IMR-90 (cell line): ENCODE measurements around the gene MID1. TPM values are rescaled to one million over a fixed set of nuclear protein-coding genes. Genes with fewer than 3 reads are reported as not detected.

ENCODE experiments used
- ATAC-seq: fragments of 200-7000 bp; cut with Tn5 transposase; 2 replicates; pipeline ENCODE4 v1.9.1; 2020; ENCODE audit warnings: low read depth, mild to moderate bottlenecking, moderate library complexity
- BruUV-seq: library from RNA; stranded (reverse); fragments of 400-500 nt; replicated peaks from 2 replicates; lab custom pipeline; 2021; lab: Mats Ljungman, UMichigan
- CTCF ChIA-PET: fragments of 300-600 bp; formaldehyde crosslinking; extraction: SDS; loops from one replicate; lab custom pipeline; 2021; ENCODE audit warnings: antibody characterized with exemption; lab: Yijun Ruan, JAX
- POLR2A ChIA-PET: fragments of 300-600 bp; sonication (Branson Sonifier 250); formaldehyde crosslinking; loops from one replicate; lab custom pipeline; 2022; ENCODE audit warnings: antibody characterized with exemption; ENCODE audit not compliant: unreplicated experiment; lab: Charles Lee
- DNase-seq: peaks from one replicate; pipeline ENCODE4 v3.0.0; 2013
- H2AFZ ChIP-seq: replicated peaks from 2 replicates; pipeline ENCODE3; 2013; ENCODE audit warnings: low read length, mild to moderate bottlenecking; ENCODE audit not compliant: poor library complexity
- H2AK5ac ChIP-seq: 2 replicates; pipeline ENCODE4 v1.6.1; 2013; ENCODE audit warnings: low read depth, low read length, inconsistent platforms
- H2AK9ac ChIP-seq: replicated peaks from 2 replicates; pipeline ENCODE3; 2013; ENCODE audit warnings: mild to moderate bottlenecking, low read depth, low read length, moderate library complexity; ENCODE audit not compliant: poor library complexity
- H2BK120ac ChIP-seq: 2 replicates; pipeline ENCODE4 v1.6.1; 2013; ENCODE audit warnings: low read depth, low read length, inconsistent platforms
- H2BK15ac ChIP-seq: 3 replicates; pipeline ENCODE4 v1.6.1; 2013; ENCODE audit warnings: low read depth, low read length, inconsistent platforms
- H2BK20ac ChIP-seq: 2 replicates; pipeline ENCODE4 v1.6.1; 2013; ENCODE audit warnings: low read depth, mild to moderate bottlenecking, inconsistent platforms, low read length, moderate library complexity
- H2BK5ac ChIP-seq: 2 replicates; pipeline ENCODE4 v1.6.1; 2013; ENCODE audit warnings: mild to moderate bottlenecking, low read depth, low read length, inconsistent platforms; ENCODE audit not compliant: poor library complexity, severe bottlenecking
- H3K14ac ChIP-seq: replicated peaks from 2 replicates; pipeline ENCODE4 v1.6.1; 2013; ENCODE audit warnings: low read depth, low read length, inconsistent platforms
- H3K18ac ChIP-seq: 2 replicates; pipeline ENCODE4 v1.6.1; 2013; ENCODE audit warnings: low read depth, low read length, control low read depth
- H3K23ac ChIP-seq: 2 replicates; pipeline ENCODE4 v1.6.1; 2013; ENCODE audit warnings: low read depth, low read length, inconsistent platforms
- H3K27ac ChIP-seq: 2 replicates; pipeline ENCODE4 v1.5.1; 2013; ENCODE audit warnings: mild to moderate bottlenecking, control low read depth, low read length; ENCODE audit not compliant: insufficient read depth
- H3K27me3 ChIP-seq: 2 replicates; pipeline ENCODE4 v1.6.1; 2013; ENCODE audit warnings: low read length; ENCODE audit not compliant: control insufficient read depth, insufficient read depth
- H3K36me3 ChIP-seq: 2 replicates; pipeline ENCODE4 v1.6.1; 2013; ENCODE audit warnings: low read length, mixed read lengths; ENCODE audit not compliant: control insufficient read depth, insufficient read depth
- H3K4ac ChIP-seq: 2 replicates; pipeline ENCODE4 v1.6.1; 2013; ENCODE audit warnings: low read depth, low read length, inconsistent platforms
- H3K4me1 ChIP-seq: 2 replicates; pipeline ENCODE4 v1.6.1; 2013; ENCODE audit warnings: low read length, mixed read lengths; ENCODE audit not compliant: control insufficient read depth, insufficient read depth
- H3K4me2 ChIP-seq: 2 replicates; pipeline ENCODE4 v1.6.1; 2013; ENCODE audit warnings: low read depth, mild to moderate bottlenecking, control low read depth, low read length, moderate library complexity
- H3K4me3 ChIP-seq: 2 replicates; pipeline ENCODE4 v1.5.1; 2013; ENCODE audit warnings: low read depth, mild to moderate bottlenecking, control low read depth, low read length, moderate library complexity; ENCODE audit not compliant: insufficient read depth
- H3K56ac ChIP-seq: 2 replicates; pipeline ENCODE4 v1.6.1; 2013; ENCODE audit warnings: low read length, inconsistent platforms; ENCODE audit not compliant: insufficient read depth; ENCODE audit errors: extremely low read depth
- H3K79me1 ChIP-seq, 2 experiments: 2 replicates each; pipeline ENCODE4 v1.6.1; 2013; ENCODE audit warnings: low read length in 2 of 2, inconsistent platforms in 1 of 2, low read depth in 1 of 2
- H3K9ac ChIP-seq: 2 replicates; pipeline ENCODE4 v1.6.1; 2013; ENCODE audit warnings: low read depth, low read length, control low read depth
- H3K9me1 ChIP-seq: 2 replicates; pipeline ENCODE4 v1.6.1; 2013; ENCODE audit warnings: low read length, inconsistent platforms; ENCODE audit not compliant: insufficient read depth
- H3K9me3 ChIP-seq: 2 replicates; pipeline ENCODE4 v1.6.1; 2013; ENCODE audit warnings: low read length; ENCODE audit not compliant: control insufficient read depth, insufficient read depth
- H4K20me1 ChIP-seq: 2 replicates; pipeline ENCODE4 v1.6.1; 2013; ENCODE audit warnings: low read length, inconsistent platforms; ENCODE audit not compliant: insufficient read depth
- H4K5ac ChIP-seq: 2 replicates; pipeline ENCODE4 v1.6.1; 2013; ENCODE audit warnings: mild to moderate bottlenecking, low read depth, low read length, control low read depth
- H4K8ac ChIP-seq, 2 experiments: 2 replicates each; pipeline ENCODE4 v1.6.1; 2013; ENCODE audit warnings: low read depth in 2 of 2, low read length in 2 of 2, control low read depth in 1 of 2, inconsistent platforms in 1 of 2
- H4K91ac ChIP-seq: 2 replicates; pipeline ENCODE4 v1.6.1; 2013; ENCODE audit warnings: low read depth, low read length, inconsistent platforms; ENCODE audit not compliant: insufficient read depth
- BHLHE40 ChIP-seq: fragments of 150-350 bp; IDR thresholded peaks from 2 replicates; pipeline ENCODE4 v1.6.1; 2016; ENCODE audit warnings: mild to moderate bottlenecking, low read depth, low read length
- CEBPB ChIP-seq: IDR thresholded peaks from 2 replicates; pipeline ENCODE4 v1.6.1; 2012; ENCODE audit warnings: low read depth, low read length, improper control_type of control experiment
- CHD1 ChIP-seq: IDR thresholded peaks from 2 replicates; pipeline ENCODE4 v1.6.1; 2012; ENCODE audit warnings: low read depth, low read length, improper control_type of control experiment
- ELK1 ChIP-seq: fragments of 150-350 bp; IDR thresholded peaks from 2 replicates; pipeline ENCODE4 v1.6.1; 2016; ENCODE audit warnings: low read depth, mild to moderate bottlenecking, low read length, moderate library complexity, borderline replicate concordance
- FOS ChIP-seq: fragments of 150-350 bp; IDR thresholded peaks from 2 replicates; pipeline ENCODE4 v1.6.1; 2016; ENCODE audit warnings: low read depth, low read length
- MAFK ChIP-seq: IDR thresholded peaks from 2 replicates; pipeline ENCODE4 v1.6.1; 2012; ENCODE audit warnings: low read depth, low read length, improper control_type of control experiment
- MAZ ChIP-seq: IDR thresholded peaks from 2 replicates; pipeline ENCODE4 v1.6.1; 2012; ENCODE audit warnings: low read depth, mild to moderate bottlenecking, low read length, improper control_type of control experiment, moderate library complexity, borderline replicate concordance
- MXI1 ChIP-seq: IDR thresholded peaks from 2 replicates; pipeline ENCODE4 v1.6.1; 2012; ENCODE audit warnings: low read depth, mild to moderate bottlenecking, low read length, moderate library complexity, borderline replicate concordance
- NFE2L2 ChIP-seq: fragments of 150-350 bp; IDR thresholded peaks from 2 replicates; pipeline ENCODE4 v1.6.1; 2016; ENCODE audit warnings: low read depth, mild to moderate bottlenecking, low read length
- POLR2A ChIP-seq: IDR thresholded peaks from 2 replicates; pipeline ENCODE4 v1.6.1; 2012; ENCODE audit warnings: mild to moderate bottlenecking, low read depth, low read length
- RAD21 ChIP-seq: IDR thresholded peaks from 2 replicates; pipeline ENCODE4 v1.6.1; 2012; ENCODE audit warnings: low read length, improper control_type of control experiment
- RCOR1 ChIP-seq: IDR thresholded peaks from 2 replicates; pipeline ENCODE4 v1.6.1; 2012; ENCODE audit warnings: mild to moderate bottlenecking, low read length, improper control_type of control experiment; ENCODE audit not compliant: insufficient replicate concordance
- RFX5 ChIP-seq: IDR thresholded peaks from 2 replicates; pipeline ENCODE4 v1.8.0; 2012; ENCODE audit warnings: low read depth, mild to moderate bottlenecking, low read length, moderate library complexity
- SMC3 ChIP-seq: fragments of 150-350 bp; IDR thresholded peaks from 2 replicates; pipeline ENCODE4 v1.6.1; 2016; ENCODE audit warnings: low read depth, mild to moderate bottlenecking, antibody characterized with exemption, low read length, moderate library complexity
- dilution Hi-C: fragments of 300-500 bp; cut with HindIII; formaldehyde crosslinking; loops from one replicate; pipeline ENCODE4 v1.14.3; 2018; ENCODE audit warnings: low sequenced_read_pairs; ENCODE audit not compliant: unreplicated experiment
- in situ Hi-C: fragments of 300-500 bp; cut with MboI; formaldehyde crosslinking; loops from 3 replicates; pipeline ENCODE4 v1.14.3; 2019; ENCODE audit warnings: low sequenced_read_pairs, inconsistent platforms, mixed read lengths
- intact Hi-C: fragments of 100-400 bp; cut with micrococcal nuclease; formaldehyde crosslinking; loops from 2 replicates; pipeline ENCODE4 v1.10.0; 2022
- polyA plus RNA-seq, 3 experiments: library from polyadenylated mRNA; depleted of rRNA; stranded (reverse); fragments of >200 nt; gene quantifications; 2 replicates each; pipeline ENCODE4 v1.2.3, GENCODE V29; 2012; ENCODE audit warnings: low replicate concordance in 1 of 3
- total RNA-seq: library from RNA; depleted of rRNA; stranded (reverse); fragments of >200 nt; gene quantifications from 2 replicates; pipeline ENCODE4 v1.2.3, GENCODE V29; 2012
- TF ChIP-seq, protein P1 (sequence below): conservative IDR thresholded peaks from 2 replicates; pipeline ENCODE4 v1.5.1; 2012; ENCODE audit warnings: mild to moderate bottlenecking, low read depth, low read length, improper control_type of control experiment
- TF ChIP-seq, protein P2 (sequence below): fragments of 150-350 bp; IDR thresholded peaks from 2 replicates; pipeline ENCODE4 v1.6.1; 2017; ENCODE audit warnings: mild to moderate bottlenecking, antibody characterized with exemption, low read length, low read depth

MID1 gene
- total and polyA plus RNA-seq, 2 of the 4 experiments (the other 2 are of a cell fraction): 37.2 to 106 TPM

- Histone ChIP-seq H3K79me1 (no peaks in the 10 kb centered on the region), H3K4ac (no peak overlapping the region), H2AK9ac (no peak overlapping the region), H3K18ac (no peak overlapping the region), H2BK15ac (no peak overlapping the region), H3K27me3 (no peaks in the 10 kb centered on the region), H2AFZ (no peak overlapping the region), H3K27ac (no peak overlapping the region), H3K9me1 (no peaks in the 10 kb centered on the region), H3K4me2 (no peak overlapping the region), H3K4me3 (no peak overlapping the region), H2BK5ac (no peak overlapping the region), H3K23ac (no peak overlapping the region), H3K9me3 (peaks cover 4% of the 10 kb centered on the region), H3K9ac (no peak overlapping the region), H4K5ac (no peak overlapping the region), H4K91ac (no peak overlapping the region), H4K8ac (no peak overlapping the region), H2AK5ac (no peak overlapping the region), H3K56ac (no peak overlapping the region), H4K20me1 (no peaks in the 10 kb centered on the region), H3K14ac (no peak overlapping the region), H3K4me1 (no peaks in the 10 kb centered on the region), H2BK20ac (no peak overlapping the region), H3K36me3 (no peaks in the 10 kb centered on the region), H2BK120ac (no peak overlapping the region)
- in situ Hi-C loops: no loop called here
- no peak for TF ChIP-seq ELK1
- TF ChIP-seq RCOR1: no peak
- no peak for TF ChIP-seq RFX5
- no peak for TF ChIP-seq CHD1
- TF ChIP-seq MXI1: no peak
- TF ChIP-seq POLR2A: no peak
- no peak for TF ChIP-seq MAFK
- no peak for TF ChIP-seq RAD21
- TF ChIP-seq MAZ: no peak
- no peak for TF ChIP-seq BHLHE40
- TF ChIP-seq, protein P1, sequence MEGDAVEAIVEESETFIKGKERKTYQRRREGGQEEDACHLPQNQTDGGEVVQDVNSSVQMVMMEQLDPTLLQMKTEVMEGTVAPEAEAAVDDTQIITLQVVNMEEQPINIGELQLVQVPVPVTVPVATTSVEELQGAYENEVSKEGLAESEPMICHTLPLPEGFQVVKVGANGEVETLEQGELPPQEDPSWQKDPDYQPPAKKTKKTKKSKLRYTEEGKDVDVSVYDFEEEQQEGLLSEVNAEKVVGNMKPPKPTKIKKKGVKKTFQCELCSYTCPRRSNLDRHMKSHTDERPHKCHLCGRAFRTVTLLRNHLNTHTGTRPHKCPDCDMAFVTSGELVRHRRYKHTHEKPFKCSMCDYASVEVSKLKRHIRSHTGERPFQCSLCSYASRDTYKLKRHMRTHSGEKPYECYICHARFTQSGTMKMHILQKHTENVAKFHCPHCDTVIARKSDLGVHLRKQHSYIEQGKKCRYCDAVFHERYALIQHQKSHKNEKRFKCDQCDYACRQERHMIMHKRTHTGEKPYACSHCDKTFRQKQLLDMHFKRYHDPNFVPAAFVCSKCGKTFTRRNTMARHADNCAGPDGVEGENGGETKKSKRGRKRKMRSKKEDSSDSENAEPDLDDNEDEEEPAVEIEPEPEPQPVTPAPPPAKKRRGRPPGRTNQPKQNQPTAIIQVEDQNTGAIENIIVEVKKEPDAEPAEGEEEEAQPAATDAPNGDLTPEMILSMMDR: no peak
- TF ChIP-seq CEBPB: no peak
- TF ChIP-seq FOS: no peak
- TF ChIP-seq, protein P2, sequence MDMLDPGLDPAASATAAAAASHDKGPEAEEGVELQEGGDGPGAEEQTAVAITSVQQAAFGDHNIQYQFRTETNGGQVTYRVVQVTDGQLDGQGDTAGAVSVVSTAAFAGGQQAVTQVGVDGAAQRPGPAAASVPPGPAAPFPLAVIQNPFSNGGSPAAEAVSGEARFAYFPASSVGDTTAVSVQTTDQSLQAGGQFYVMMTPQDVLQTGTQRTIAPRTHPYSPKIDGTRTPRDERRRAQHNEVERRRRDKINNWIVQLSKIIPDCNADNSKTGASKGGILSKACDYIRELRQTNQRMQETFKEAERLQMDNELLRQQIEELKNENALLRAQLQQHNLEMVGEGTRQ: no peak
- no peak for TF ChIP-seq NFE2L2
- no peak for TF ChIP-seq SMC3
- ChIA-PET CTCF (no interaction called here), POLR2A (interaction anchor here (0.6 kb wide), 1 partner anchor 176 kb away, joined by 3 read pairs; no protein-coding TSS in a partner anchor)
- DNase-seq: no peak
- ATAC-seq: no peak
- dilution Hi-C loops: no loop called here
- BruUV-seq: no TSS peak
- intact Hi-C loops: loop anchor here (5.0 kb wide), 1 partner anchor 75 kb away; no protein-coding TSS in a partner anchor
These were observed 193.1 kb downstream of the MID1 start for GRCh38 chrX:10427249-10427648.
